K562 (cell line): ENCODE data around the gene ZNF546. TPM values are rescaled to one million over a fixed set of nuclear protein-coding genes. Genes with fewer than 3 reads are reported as not detected.
A peak's percentile ranks its signal among the peaks of the same experiment; 100 is the strongest.

Experiments used
- ARID2 ChIP-seq: fragments of 450-650 bp; IDR thresholded peaks from 2 replicates; pipeline ENCODE4 v1.6.1; 2017; ENCODE audit warnings: antibody characterized with exemption, mild to moderate bottlenecking
- BACH1 ChIP-seq: fragments of 200-800 bp; sonication (Bioruptor generic); IDR thresholded peaks from 2 replicates; pipeline ENCODE4 v1.6.1; 2016; ENCODE audit warnings: missing genetic modification characterization, missing compliant biosample characterization
- CXXC5 ChIP-seq: fragments of 250-450 bp; sonication (Bioruptor Pico); IDR thresholded peaks from 2 replicates; pipeline ENCODE4 v1.8.0; 2022; ENCODE audit warnings: inconsistent platforms, mild to moderate bottlenecking, moderate library complexity
- DLX4 ChIP-seq: fragments of 250-450 bp; sonication (Bioruptor Pico); IDR thresholded peaks from 2 replicates; pipeline ENCODE4 v1.6.1; 2021; ENCODE audit warnings: mild to moderate bottlenecking
- SPI1 ChIP-seq: IDR thresholded peaks from 2 replicates; pipeline ENCODE4 v1.6.1; 2011; ENCODE audit warnings: low read depth, low read length, control low read depth, borderline replicate concordance
- SREBF1 ChIP-seq: fragments of 150-350 bp; IDR thresholded peaks from 2 replicates; pipeline ENCODE4 v1.6.1; 2014; ENCODE audit warnings: antibody characterized with exemption, low read depth, low read length, borderline replicate concordance
- THRAP3 ChIP-seq: fragments of 450-650 bp; IDR thresholded peaks from 2 replicates; pipeline ENCODE4 v1.6.1; 2016; ENCODE audit warnings: mild to moderate bottlenecking, inconsistent platforms, borderline replicate concordance
- XRCC3 ChIP-seq: fragments of 450-650 bp; IDR thresholded peaks from 2 replicates; pipeline ENCODE4 v1.6.1; 2017; ENCODE audit warnings: mild to moderate bottlenecking, moderate library complexity
- YBX1 ChIP-seq: fragments of 450-650 bp; IDR thresholded peaks from 2 replicates; pipeline ENCODE4 v1.7.1; 2016; ENCODE audit warnings: mild to moderate bottlenecking
- ZEB2 ChIP-seq: fragments of 450-650 bp; IDR thresholded peaks from 2 replicates; pipeline ENCODE4 v1.6.1; 2016
- ZMIZ1 ChIP-seq, 2 experiments: fragments of 150-350 bp in 1 of 2; IDR thresholded peaks; 2 replicates each; pipeline ENCODE4 v1.6.1; 2012 to 2016; ENCODE audit warnings: low read depth in 2 of 2, low read length in 2 of 2, mild to moderate bottlenecking in 1 of 2, moderate library complexity in 1 of 2
- ZNF311 ChIP-seq: fragments of 250-450 bp; sonication (Bioruptor Pico); IDR thresholded peaks from 2 replicates; pipeline ENCODE4 v1.4.0; 2020; ENCODE audit warnings: mild to moderate bottlenecking, moderate library complexity
- ZNF407 ChIP-seq: fragments of 450-650 bp; IDR thresholded peaks from 2 replicates; pipeline ENCODE4 v1.6.1; 2016; ENCODE audit warnings: low read depth
- ZNF589 ChIP-seq: fragments of 200-800 bp; sonication (Bioruptor generic); IDR thresholded peaks from 2 replicates; pipeline ENCODE4 v1.6.1; 2016; ENCODE audit warnings: low read depth, missing genetic modification characterization, missing compliant biosample characterization
- polyA plus RNA-seq, 8 experiments: library from polyadenylated mRNA; depleted of rRNA in 4 of 8; stranded (reverse) in 5 of 8; unstranded in 3 of 8; fragments of >200 nt; fragmentation: Nextera tagmentation in 2 of 8; fragmentation: Illumina TruSeq in 1 of 8; extraction: Ambion mirVana in 2 of 8; extraction: Trizol in 1 of 8; gene quantifications; 2 replicates each; pipeline versions ENCODE4 v1.2.1 to v1.2.3, GENCODE V29; 2011 to 2014; ENCODE audit warnings: inconsistent platforms in 1 of 8, missing spikeins in 1 of 8
- total RNA-seq, 7 experiments: library from RNA; depleted of rRNA in 6 of 7; stranded (reverse); fragments of >200 nt in 6 of 7; fragmentation: Illumina TruSeq in 2 of 7; extraction: Trizol in 2 of 7; gene quantifications; 2 replicates each; pipeline versions ENCODE4 v1.2.1 to v1.2.3, GENCODE V29; 2011 to 2021; ENCODE audit warnings: low replicate concordance in 1 of 7

The ZNF546 gene
- total and polyA plus RNA-seq, 9 of the 15 experiments (the other 6 are each of a cell fraction or from before 2014, with no cell fraction given) = 0.73 to 5.1 (median 2.2) TPM

DNA sequence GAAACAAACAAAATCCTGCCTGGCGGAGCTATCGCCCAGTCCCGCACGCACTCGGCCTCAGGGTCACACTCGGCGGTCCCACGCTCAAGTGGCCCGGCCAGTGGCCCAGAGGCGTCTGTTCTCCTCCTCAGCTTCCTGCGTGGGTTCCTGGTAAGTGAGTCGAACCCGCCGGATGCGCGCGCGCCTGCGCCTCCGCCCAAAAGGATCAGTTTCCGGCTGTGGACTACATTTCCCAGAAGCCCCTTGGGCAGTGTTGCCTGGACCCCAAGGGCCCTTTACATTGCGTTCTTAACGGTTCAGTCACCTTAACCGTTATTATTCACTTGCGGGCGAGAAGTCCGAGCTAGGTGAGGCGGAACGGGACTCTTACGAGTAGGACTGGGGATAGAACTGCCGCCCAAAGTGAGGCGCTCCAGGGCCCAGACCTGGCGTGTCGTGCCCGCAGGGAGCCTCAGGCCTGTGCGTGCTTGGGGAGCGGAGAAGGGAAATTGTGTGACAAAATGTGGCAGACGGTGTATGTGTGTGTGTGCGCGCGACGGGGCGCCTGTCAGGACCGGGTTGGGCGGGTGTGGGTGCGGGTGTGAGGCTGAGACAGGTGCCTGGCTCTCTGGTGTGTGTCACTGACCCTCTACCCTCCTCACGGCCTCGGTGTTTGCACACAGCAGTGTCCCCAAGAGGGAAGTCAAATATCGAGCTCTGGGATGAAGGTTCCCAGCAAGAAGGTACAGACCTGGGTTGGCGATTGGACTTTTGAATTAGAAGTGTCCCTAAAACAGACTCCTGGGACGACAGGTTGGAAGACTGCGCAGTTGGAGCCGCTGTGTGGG is at the start of gene ZNF546 (continued):
- no peak for TF ChIP-seq ZNF407
- TF ChIP-seq BACH1 = no peak
- TF ChIP-seq ARID2 = no peak
- TF ChIP-seq ZNF589 = no peak; the same call in 1 of the 2 replicates
- TF ChIP-seq YBX1 = no peak
- peak; percentile 74 for TF ChIP-seq CXXC5 (CRISPR knock-in tag)
- no peak for TF ChIP-seq XRCC3
- TF ChIP-seq SPI1 = no peak
- no peak for TF ChIP-seq DLX4 (CRISPR knock-in tag)
- no peak for TF ChIP-seq ZMIZ1 (IDR thresholded peaks at IDR 0.05; ENCODE audit: low read depth in 2 of 2, low read length in 2 of 2)
- TF ChIP-seq ZEB2 = no peak
- TF ChIP-seq ZNF311 (CRISPR knock-in tag) = no peak
- no peak for TF ChIP-seq THRAP3
- TF ChIP-seq SREBF1 = no peak
